Endodermal cell (in vitro differentiated cells): ENCODE results near the gene LAMA1. TPM values are rescaled to one million over a fixed set of nuclear protein-coding genes. Genes with fewer than 3 reads are reported as not detected.

Experiments used
- DNase-seq: peaks from one replicate; pipeline ENCODE4 v3.0.0-alpha.2; 2017
- H3K27ac ChIP-seq: 2 replicates; pipeline ENCODE4 v1.5.1; 2013; ENCODE audit warnings: mild to moderate bottlenecking, low read depth, low read length, moderate library complexity
- H3K27me3 ChIP-seq: 2 replicates; pipeline ENCODE4 v1.6.1; 2013; ENCODE audit warnings: mild to moderate bottlenecking, low read length, moderate library complexity; ENCODE audit not compliant: insufficient read depth, control insufficient read depth, poor library complexity, severe bottlenecking
- H3K36me3 ChIP-seq: 2 replicates; pipeline ENCODE4 v1.7.0; 2013; ENCODE audit warnings: mild to moderate bottlenecking, low read length, moderate library complexity; ENCODE audit not compliant: control insufficient read depth, insufficient read depth
- H3K4me1 ChIP-seq: one replicate; pipeline ENCODE4 v1.7.0; 2013; ENCODE audit warnings: low read length; ENCODE audit not compliant: control insufficient read depth, insufficient read depth
- H3K4me3 ChIP-seq: 2 replicates; pipeline ENCODE4 v1.5.1; 2013; ENCODE audit warnings: mild to moderate bottlenecking, low read length, moderate library complexity
- H3K9ac ChIP-seq: 2 replicates; pipeline ENCODE4 v1.6.1; 2013; ENCODE audit warnings: mild to moderate bottlenecking, low read length, moderate library complexity; ENCODE audit not compliant: poor library complexity, severe bottlenecking; ENCODE audit errors: extremely low read depth
- H3K9me3 ChIP-seq: 2 replicates; pipeline ENCODE4 v1.6.1; 2013; ENCODE audit warnings: mild to moderate bottlenecking, low read length, moderate library complexity; ENCODE audit not compliant: control insufficient read depth
- H3K27ac Mint-ChIP-seq: 2 replicates; pipeline ENCODE4 v1.8.0; 2020; ENCODE audit warnings: mixed read lengths
- H3K27me3 Mint-ChIP-seq: 2 replicates; pipeline ENCODE4 v1.8.0; 2021; ENCODE audit warnings: mild to moderate bottlenecking, mixed read lengths; ENCODE audit not compliant: insufficient read depth
- H3K36me3 Mint-ChIP-seq: 2 replicates; pipeline ENCODE4 v1.8.0; 2020; ENCODE audit warnings: low read depth, mixed read lengths
- H3K4me1 Mint-ChIP-seq: 2 replicates; pipeline ENCODE4 v1.8.0; 2020; ENCODE audit warnings: mixed read lengths
- H3K4me3 Mint-ChIP-seq: 2 replicates; pipeline ENCODE4 v1.8.0; 2020; ENCODE audit warnings: mild to moderate bottlenecking, moderate library complexity, mixed read lengths
- H3K9me3 Mint-ChIP-seq: 2 replicates; pipeline ENCODE4 v1.8.0; 2020; ENCODE audit warnings: mild to moderate bottlenecking, mixed read lengths
- WGBS, 2 experiments: methylation state at CpG; one replicate each; pipeline versions ENCODE4 v1.1.5 to v1.1.7; 2013; ENCODE audit warnings: missing lambda C conversion rate in 2 of 2, mixed read lengths in 1 of 2; ENCODE audit not compliant: insufficient coverage in 1 of 2, insufficient read length in 1 of 2; 5-methylcytosine and 5-hydroxymethylcytosine counted together
- total RNA-seq, 2 donors: library from RNA; stranded (reverse); fragmentation: NEBNext Ultra II Directional in 1 of 2; extraction: Animal tissue kit (Norgen Biotek cat#: 25700) in 1 of 2; gene quantifications; 2 replicates in 1 of 2; 3 replicates in 1 of 2; pipeline ENCODE4 v1.2.1, GENCODE V29; 2021
- TF ChIP-seq, protein P1 (sequence below): fragments of 200-600 bp; sonication (generic); conservative IDR thresholded peaks from 2 replicates; pipeline ENCODE4 v1.5.0; 2021; ENCODE audit warnings: antibody characterized with exemption, mild to moderate bottlenecking

Gene LAMA1
- total RNA-seq, 2 donors from 2014 or later: 198 to 316 TPM

DNA sequence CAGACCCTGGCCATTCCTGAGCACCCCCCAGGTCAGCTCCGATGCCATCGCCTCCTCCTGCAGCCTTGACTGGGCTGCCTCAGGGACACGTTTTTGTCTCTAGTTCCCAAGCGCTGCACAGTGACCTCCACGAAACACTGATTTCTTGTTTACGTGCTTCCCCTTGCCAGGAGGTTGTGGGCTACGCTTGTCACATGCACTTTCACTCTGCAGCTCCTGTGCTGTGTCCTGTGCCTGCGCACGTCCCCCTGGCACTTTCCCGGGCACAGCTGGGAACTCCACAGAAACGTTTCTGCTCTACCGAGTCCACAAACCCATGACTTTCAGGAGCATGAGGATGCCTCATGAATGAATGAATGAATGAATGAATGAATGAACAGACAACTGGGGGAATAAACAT, 160.6 kb downstream of the LAMA1 start:
- Histone ChIP-seq H3K4me3 (no peak overlapping the region), H3K27ac (no peak overlapping the region), H3K9ac (no peak overlapping the region), H3K4me1 (peaks cover 5% of the 10 kb centered on the region), H3K27me3 (no peaks in the 10 kb centered on the region), H3K9me3 (peaks cover 20% of the 10 kb centered on the region), H3K36me3 (peaks cover 95% of the 10 kb centered on the region)
- no peak for DNase-seq
- 91 to 93% methylated on average over 12 of the region's 12 CpGs for WGBS, 2 experiments
- TF ChIP-seq, protein P1, sequence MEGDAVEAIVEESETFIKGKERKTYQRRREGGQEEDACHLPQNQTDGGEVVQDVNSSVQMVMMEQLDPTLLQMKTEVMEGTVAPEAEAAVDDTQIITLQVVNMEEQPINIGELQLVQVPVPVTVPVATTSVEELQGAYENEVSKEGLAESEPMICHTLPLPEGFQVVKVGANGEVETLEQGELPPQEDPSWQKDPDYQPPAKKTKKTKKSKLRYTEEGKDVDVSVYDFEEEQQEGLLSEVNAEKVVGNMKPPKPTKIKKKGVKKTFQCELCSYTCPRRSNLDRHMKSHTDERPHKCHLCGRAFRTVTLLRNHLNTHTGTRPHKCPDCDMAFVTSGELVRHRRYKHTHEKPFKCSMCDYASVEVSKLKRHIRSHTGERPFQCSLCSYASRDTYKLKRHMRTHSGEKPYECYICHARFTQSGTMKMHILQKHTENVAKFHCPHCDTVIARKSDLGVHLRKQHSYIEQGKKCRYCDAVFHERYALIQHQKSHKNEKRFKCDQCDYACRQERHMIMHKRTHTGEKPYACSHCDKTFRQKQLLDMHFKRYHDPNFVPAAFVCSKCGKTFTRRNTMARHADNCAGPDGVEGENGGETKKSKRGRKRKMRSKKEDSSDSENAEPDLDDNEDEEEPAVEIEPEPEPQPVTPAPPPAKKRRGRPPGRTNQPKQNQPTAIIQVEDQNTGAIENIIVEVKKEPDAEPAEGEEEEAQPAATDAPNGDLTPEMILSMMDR: no peak
- H3K4me3 Mint-ChIP-seq: no peak overlapping the region
- H3K9me3 Mint-ChIP-seq: peaks cover 9% of the 10 kb centered on the region
- H3K27ac Mint-ChIP-seq: no peak overlapping the region
- H3K36me3 Mint-ChIP-seq: peaks cover 92% of the 10 kb centered on the region
- H3K27me3 Mint-ChIP-seq: no peaks in the 10 kb centered on the region
- peaks cover 5% of the 10 kb centered on the region for H3K4me1 Mint-ChIP-seq

DNA sequence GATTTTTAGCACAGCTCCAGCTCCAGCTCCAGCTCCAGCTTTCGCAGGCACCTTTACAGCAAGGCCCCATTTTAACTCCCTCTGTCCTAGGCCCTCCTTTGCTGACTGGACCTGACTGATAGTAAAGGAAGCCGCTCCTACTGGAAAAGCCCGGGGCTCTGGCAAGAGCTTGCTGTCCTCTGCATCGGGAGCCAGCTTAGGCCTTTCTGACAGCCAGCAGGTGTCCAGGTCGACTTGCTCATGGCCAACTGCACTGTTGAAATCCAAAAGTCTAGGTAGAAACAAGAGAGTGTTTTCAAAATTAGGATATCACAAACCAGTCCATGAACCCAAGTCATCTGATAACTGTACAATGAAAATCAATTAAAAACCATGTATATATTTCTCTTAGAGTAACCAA, 161.1 kb downstream of the LAMA1 start:
- peaks cover 9% of the 10 kb centered on the region for H3K9me3 Mint-ChIP-seq
- peaks cover 92% of the 10 kb centered on the region for H3K36me3 Mint-ChIP-seq
- Histone ChIP-seq H3K27ac (no peak overlapping the region), H3K9ac (no peak overlapping the region), H3K4me3 (no peak overlapping the region), H3K4me1 (peaks cover 9% of the 10 kb centered on the region), H3K9me3 (peaks cover 17% of the 10 kb centered on the region), H3K27me3 (no peaks in the 10 kb centered on the region), H3K36me3 (peaks cover 94% of the 10 kb centered on the region)
- no peaks in the 10 kb centered on the region for H3K27me3 Mint-ChIP-seq
- no peak for DNase-seq
- WGBS, 2 experiments: 92 to 94% methylated on average over 3 to 5 of the region's 5 CpGs
- TF ChIP-seq, protein P1: no peak
- H3K4me3 Mint-ChIP-seq: no peak overlapping the region
- peaks cover 10% of the 10 kb centered on the region for H3K4me1 Mint-ChIP-seq
- H3K27ac Mint-ChIP-seq: no peak overlapping the region

DNA sequence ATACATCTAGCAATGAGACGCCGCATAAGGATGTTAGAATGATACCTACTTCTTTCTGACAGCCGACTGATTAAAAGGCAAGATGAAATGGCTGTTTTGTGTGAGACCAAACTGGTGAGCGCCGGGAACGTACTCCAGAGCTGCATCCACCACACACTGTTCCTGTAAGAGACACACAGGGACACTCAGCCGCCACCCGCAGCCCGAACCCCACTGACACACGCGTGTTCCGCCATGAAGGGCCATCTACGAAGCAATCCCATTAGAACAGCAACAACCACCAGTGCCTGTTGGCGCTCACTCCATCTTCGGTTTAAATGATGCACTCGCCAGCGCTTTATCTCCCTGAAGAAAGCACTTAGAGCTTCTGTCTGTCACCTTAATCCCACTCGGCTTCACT, 162.3 kb downstream of the LAMA1 start:
- TF ChIP-seq, protein P1: no peak
- peaks cover 92% of the 10 kb centered on the region for H3K36me3 Mint-ChIP-seq
- H3K36me3 ChIP-seq: peaks cover 91% of the 10 kb centered on the region
- H3K27ac ChIP-seq: no peak overlapping the region
- H3K4me1 ChIP-seq: peaks cover 20% of the 10 kb centered on the region
- no peaks in the 10 kb centered on the region for H3K27me3 Mint-ChIP-seq
- 96 to 97% methylated on average over 17 to 18 of the region's 18 CpGs for WGBS, 2 experiments
- peaks cover 3% of the 10 kb centered on the region for H3K9me3 Mint-ChIP-seq
- DNase-seq: no peak
- no peak overlapping the region for H3K4me3 Mint-ChIP-seq
- H3K4me3 ChIP-seq: no peak overlapping the region
- H3K9me3 ChIP-seq: peaks cover 5% of the 10 kb centered on the region
- no peaks in the 10 kb centered on the region for H3K27me3 ChIP-seq
- H3K4me1 Mint-ChIP-seq: peaks cover 22% of the 10 kb centered on the region
- no peak overlapping the region for H3K27ac Mint-ChIP-seq
- no peak overlapping the region for H3K9ac ChIP-seq
